ENCODE data around the gene PCDHGA7. TPM values are rescaled to one million over a fixed set of nuclear protein-coding genes. Genes with fewer than 3 reads are reported as not detected.

PCDHGA7 gene
- total RNA-seq: 2.8 and 5.5 TPM in 2 replicates

GRCh38 chr5:141382469-141383294, at the start of gene PCDHGA7:
TSS of gene PCDHGA7 (plus strand) at chr5:141382742. CDS start at chr5:141382900, 158 bp downstream.

GRCh38 chr5:141338538-141339306, 43.8 kb upstream of the PCDHGA7 start, which contains the start of gene PCDHGA2:
TSS of gene PCDHGA2 (plus strand) at chr5:141338760.

GRCh38 chr5:141343242-141343952, 39.1 kb upstream of the PCDHGA7 start, which contains the start of gene PCDHGA3:
TSS of gene PCDHGA3 (plus strand) at chr5:141343829. CDS start at chr5:141344034, 205 bp downstream.

GRCh38 chr5:141349917-141350619, 32.5 kb upstream of the PCDHGA7 start, which contains the start of gene PCDHGB1:
TSS of gene PCDHGB1 (plus strand) at chr5:141350099. CDS start at chr5:141350261, 162 bp downstream.

GRCh38 chr5:141354900-141355469, 27.6 kb upstream of the PCDHGA7 start, which contains the start of gene PCDHGA4:
TSS of gene PCDHGA4 (plus strand) at chr5:141355021. CDS start at chr5:141355108, 87 bp downstream.

GRCh38 chr5:141359790-141360426, 22.6 kb upstream of the PCDHGA7 start, which contains the start of gene PCDHGB2:
TSS of gene PCDHGB2 (plus strand) at chr5:141359994. CDS start at chr5:141360136, 142 bp downstream.

GRCh38 chr5:141363952-141364660, 18.4 kb upstream of the PCDHGA7 start, which contains the start of gene PCDHGA5:
TSS of gene PCDHGA5 (plus strand) at chr5:141364162. CDS start at chr5:141364331, 169 bp downstream.

GRCh38 chr5:141369994-141370848, 12.3 kb upstream of the PCDHGA7 start, which contains the start of gene PCDHGB3:
TSS of gene PCDHGB3 (plus strand) at chr5:141370242. CDS start at chr5:141370395, 153 bp downstream.

GRCh38 chr5:141373673-141374317, 8.7 kb upstream of the PCDHGA7 start, which contains the start of gene PCDHGA6:
TSS of gene PCDHGA6 (plus strand) at chr5:141373891. CDS start at chr5:141374084, 193 bp downstream.

GRCh38 chr5:141387557-141388311, 5.2 kb downstream of the PCDHGA7 start, which contains the start of gene PCDHGB4:
TSS of gene PCDHGB4 (plus strand) at chr5:141387698. CDS start at chr5:141387885, 187 bp downstream.

GRCh38 chr5:141392429-141393198, 10.1 kb downstream of the PCDHGA7 start, which contains the start of gene PCDHGA8:
TSS of gene PCDHGA8 (plus strand) at chr5:141392633. CDS start at chr5:141392814, 181 bp downstream.

GRCh38 chr5:141397756-141398551, 15.4 kb downstream of the PCDHGA7 start, which contains the start of gene PCDHGB5:
TSS of gene PCDHGB5 (plus strand) at chr5:141397947. CDS start at chr5:141398128, 181 bp downstream.

GRCh38 chr5:141402553-141403243, 20.2 kb downstream of the PCDHGA7 start, which contains the start of gene PCDHGA9:
TSS of gene PCDHGA9 (plus strand) at chr5:141402778. CDS start at chr5:141402953, 175 bp downstream.

GRCh38 chr5:141407790-141408505, 25.4 kb downstream of the PCDHGA7 start, which contains the start of gene PCDHGB6:
TSS of gene PCDHGB6 (plus strand) at chr5:141408021. CDS start at chr5:141408203, 182 bp downstream.

Measured in placental epithelial cell (primary cell).